ENCODE data around the gene HIGD1A.

Gene HIGD1A

GRCh38 chr3:42755681-42756578 is 48.4 kb downstream of the HIGD1A start:
- DNase-seq (ENCODE audit: low read depth): peak; percentile 40

GRCh38 chr3:42753757-42754156 is 50.5 kb downstream of the HIGD1A start:
- no peak for DNase-seq (ENCODE audit: low read depth)

- no peak for DNase-seq (ENCODE audit: low read depth)
Observed at GRCh38 chr3:42752961-42753360, 51.3 kb downstream of the HIGD1A start.

- no peak for DNase-seq (ENCODE audit: low read depth)
Observed at GRCh38 chr3:42752441-42752840, 51.8 kb downstream of the HIGD1A start.

GRCh38 chr3:42751609-42752008 is 52.7 kb downstream of the HIGD1A start:
- peak; percentile 11 for DNase-seq (ENCODE audit: low read depth)

- DNase-seq (ENCODE audit: low read depth): no peak
Observed at GRCh38 chr3:42750834-42751233, 53.5 kb downstream of the HIGD1A start.

- peak; percentile 66 for DNase-seq (ENCODE audit: low read depth)
Observed at GRCh38 chr3:42749753-42750231, 54.5 kb downstream of the HIGD1A start.

- no peak for DNase-seq (ENCODE audit: low read depth)
Observed at GRCh38 chr3:42749025-42749752, 55.1 kb downstream of the HIGD1A start.

- no peak for DNase-seq (ENCODE audit: low read depth)
Observed at GRCh38 chr3:42747581-42747980, 56.7 kb downstream of the HIGD1A start.

- peak; percentile 17 for DNase-seq (ENCODE audit: low read depth)
Observed at GRCh38 chr3:42746455-42747450, 57.5 kb downstream of the HIGD1A start.

- no peak for DNase-seq (ENCODE audit: low read depth)
Observed at GRCh38 chr3:42745776-42746454, 58.4 kb downstream of the HIGD1A start.

GRCh38 chr3:42745291-42745745 is 59.0 kb downstream of the HIGD1A start:
- DNase-seq (ENCODE audit: low read depth): peak; percentile 21

- DNase-seq (ENCODE audit: low read depth): no peak
Observed at GRCh38 chr3:42743204-42743995, 60.9 kb downstream of the HIGD1A start.

- DNase-seq (ENCODE audit: low read depth): no peak
Observed at GRCh38 chr3:42742688-42743087, 61.6 kb downstream of the HIGD1A start.

GRCh38 chr3:42742259-42742658 is 62.0 kb downstream of the HIGD1A start:
- DNase-seq (ENCODE audit: low read depth): no peak

GRCh38 chr3:42741796-42742195 is 62.5 kb downstream of the HIGD1A start:
- no peak for DNase-seq (ENCODE audit: low read depth)

GRCh38 chr3:42739401-42740158 is 64.7 kb downstream of the HIGD1A start:
- DNase-seq (ENCODE audit: low read depth): no peak

GRCh38 chr3:42736531-42736930 is 67.8 kb downstream of the HIGD1A start:
- no peak for DNase-seq (ENCODE audit: low read depth)

- DNase-seq (ENCODE audit: low read depth): no peak
Observed at GRCh38 chr3:42736081-42736480, 68.2 kb downstream of the HIGD1A start.

GRCh38 chr3:42735615-42736014 is 68.7 kb downstream of the HIGD1A start:
- DNase-seq (ENCODE audit: low read depth): no peak

Data from EH (cell line).